Measurements from ENCODE around the gene HPN.
A peak's percentile ranks its signal among the peaks of the same experiment; 100 is the strongest.
"Not testable (repeated sequence)": the region's sequence is repeated elsewhere in the genome, so short reads cannot be mapped to it uniquely, and the experiment has no call there.

Gene HPN

GRCh38 chr19:35009424-35010415 is 31.8 kb upstream of the HPN start:
- DNase-seq: no peak

GRCh38 chr19:35011091-35011689 is 30.3 kb upstream of the HPN start:
- no peak for DNase-seq

DNA sequence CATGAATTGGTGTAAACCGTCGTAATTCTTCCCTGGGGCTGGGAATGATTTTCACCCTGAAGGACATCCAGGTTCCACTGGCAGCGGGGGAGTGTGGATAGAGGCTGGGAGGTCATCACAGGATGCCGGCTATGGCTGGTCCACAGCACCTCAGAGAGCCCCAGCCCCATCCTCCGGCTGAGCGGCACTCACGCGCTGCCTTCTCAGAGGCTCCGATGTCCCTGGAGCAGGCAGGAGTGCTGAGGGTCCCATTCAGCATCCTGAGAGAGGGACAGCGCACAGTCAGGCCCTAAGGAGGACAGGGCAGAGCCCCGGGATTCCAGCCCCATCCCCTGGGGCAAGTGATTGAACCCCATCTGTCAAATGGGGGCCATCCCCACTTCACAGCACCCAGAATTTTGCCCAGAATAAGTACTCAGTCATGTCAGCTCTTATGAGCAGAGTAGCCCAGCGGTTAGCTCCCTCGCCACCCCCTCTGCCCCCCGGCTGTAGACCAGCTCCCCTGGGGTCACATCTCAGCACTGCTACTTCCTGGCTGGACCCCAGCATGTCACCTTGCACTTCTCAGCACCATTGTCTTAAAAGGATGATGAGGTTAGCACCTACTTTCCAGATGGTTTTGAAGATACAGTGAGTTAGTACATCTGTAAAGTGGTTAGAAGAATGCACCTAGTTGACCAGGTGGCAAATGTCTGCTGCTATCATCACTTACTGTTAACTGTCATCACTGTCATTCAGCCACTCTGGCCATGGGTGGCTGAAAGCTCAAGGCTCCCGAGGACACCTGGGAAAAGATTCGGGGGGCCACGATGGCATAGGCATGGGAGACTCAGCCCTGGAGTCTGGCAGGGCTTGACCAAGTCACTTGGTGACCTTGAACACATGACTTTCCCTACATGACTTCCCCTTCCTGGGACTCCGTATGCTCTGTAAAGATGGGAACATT is 29.5 kb upstream of the HPN start:
- no peak for DNase-seq

DNA sequence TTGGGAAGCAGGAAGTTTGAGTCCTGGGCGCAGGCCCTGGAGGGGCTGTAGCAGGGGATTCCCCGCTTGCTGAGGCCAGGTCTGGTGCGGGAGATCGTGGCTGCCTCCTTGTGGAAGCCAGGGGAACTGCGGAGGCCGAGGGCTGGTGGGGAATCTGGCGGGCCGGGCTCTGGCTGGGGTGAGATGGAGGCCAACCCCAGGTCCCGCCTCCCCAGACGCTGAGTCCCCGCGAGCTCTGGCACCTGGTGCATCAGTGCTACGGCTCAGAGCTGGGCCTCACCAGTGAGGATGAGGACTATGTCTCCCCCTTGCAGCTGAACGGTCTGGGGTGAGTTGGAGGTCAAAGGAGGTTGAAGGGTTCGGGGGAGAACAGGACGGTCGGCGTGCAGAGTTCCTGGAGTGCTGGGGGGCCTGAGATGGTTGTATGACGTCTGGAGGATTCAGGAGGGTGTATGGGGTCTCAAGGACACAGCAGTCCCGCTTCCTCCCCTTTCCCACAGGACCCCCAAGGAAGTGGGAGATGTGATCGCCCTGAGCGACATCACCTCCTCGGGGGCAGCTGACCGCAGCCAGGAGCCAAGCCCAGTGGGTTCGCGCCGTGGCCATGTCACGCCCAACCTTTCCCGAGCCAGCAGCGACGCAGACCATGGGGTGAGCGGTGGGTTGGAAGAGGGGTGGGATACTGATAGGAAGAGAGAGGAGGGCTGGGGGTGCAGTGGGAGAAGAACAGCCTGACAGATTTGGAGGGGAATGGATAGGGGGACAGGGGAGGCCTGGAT is 28.3 kb upstream of the HPN start:
- DNase-seq: peak; percentile 73 to 87 (median 79)

GRCh38 chr19:35013820-35014754 is 27.4 kb upstream of the HPN start:
- DNase-seq: peak; percentile 48 to 87 (median 76)

DNA sequence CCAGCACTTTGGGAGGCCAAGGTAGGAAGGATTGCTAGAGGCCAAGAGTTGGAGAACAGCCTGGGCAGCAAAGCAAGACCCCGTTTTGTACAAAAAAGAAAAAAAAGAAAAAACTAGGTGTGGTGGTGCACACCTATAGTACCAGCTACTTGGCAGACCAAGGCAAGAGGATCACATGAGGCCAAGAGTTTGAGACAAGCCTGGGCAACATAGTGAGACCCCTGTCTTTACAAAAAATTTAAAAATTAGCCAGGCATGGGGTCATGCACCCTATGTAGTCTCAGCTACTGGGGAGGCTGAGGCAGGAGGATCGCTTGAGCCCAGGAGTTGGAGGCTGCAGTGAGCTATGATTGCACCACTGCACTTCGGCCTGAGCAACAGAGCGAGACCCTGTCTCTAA is 26.7 kb upstream of the HPN start:
- DNase-seq: not testable (repeated sequence)

DNA sequence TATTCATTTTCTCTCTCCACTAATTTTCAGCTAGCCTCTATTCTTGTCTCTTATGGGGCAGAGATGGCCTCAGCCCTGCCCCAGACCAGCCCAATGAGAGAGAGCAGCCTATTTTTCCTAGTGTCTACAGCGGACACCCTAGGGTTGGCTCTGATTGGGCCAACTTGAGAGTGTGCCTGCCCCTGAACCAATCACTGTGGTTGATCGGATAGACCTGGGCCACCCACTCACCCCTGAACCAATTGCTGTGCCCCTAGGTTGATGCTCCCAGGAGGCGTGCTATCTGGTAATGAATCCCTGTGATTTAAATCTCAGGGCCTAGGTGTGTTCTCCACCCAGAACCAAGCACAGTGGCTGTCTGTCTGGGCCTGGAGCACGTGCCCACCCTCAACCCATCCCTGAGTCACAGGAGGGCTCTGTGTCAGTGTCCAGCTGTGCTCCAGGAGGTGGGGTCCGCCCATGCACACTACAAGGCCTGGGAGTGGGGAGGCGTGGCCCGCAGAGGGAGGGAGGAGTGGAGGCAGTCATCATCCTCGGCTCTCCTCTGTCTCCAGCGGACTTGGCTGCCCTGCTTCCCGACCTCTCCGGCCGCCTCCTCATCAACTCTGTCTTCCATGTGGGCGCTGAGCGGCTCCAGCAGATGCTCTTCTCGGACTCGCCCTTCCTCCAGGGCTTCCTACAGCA is 26.1 kb upstream of the HPN start:
- DNase-seq: no peak

GRCh38 chr19:35015954-35016351 is 25.6 kb upstream of the HPN start:
- DNase-seq: no peak

GRCh38 chr19:35017507-35017906 is 24.0 kb upstream of the HPN start:
- no peak for DNase-seq

GRCh38 chr19:35018379-35018778 is 23.1 kb upstream of the HPN start:
- no peak for DNase-seq

GRCh38 chr19:35019144-35019543 is 22.4 kb upstream of the HPN start:
- no peak for DNase-seq

GRCh38 chr19:35021016-35021415 is 20.5 kb upstream of the HPN start:
- DNase-seq: no peak

- no peak for DNase-seq
Observed at GRCh38 chr19:35021596-35021995, 19.9 kb upstream of the HPN start.

DNA sequence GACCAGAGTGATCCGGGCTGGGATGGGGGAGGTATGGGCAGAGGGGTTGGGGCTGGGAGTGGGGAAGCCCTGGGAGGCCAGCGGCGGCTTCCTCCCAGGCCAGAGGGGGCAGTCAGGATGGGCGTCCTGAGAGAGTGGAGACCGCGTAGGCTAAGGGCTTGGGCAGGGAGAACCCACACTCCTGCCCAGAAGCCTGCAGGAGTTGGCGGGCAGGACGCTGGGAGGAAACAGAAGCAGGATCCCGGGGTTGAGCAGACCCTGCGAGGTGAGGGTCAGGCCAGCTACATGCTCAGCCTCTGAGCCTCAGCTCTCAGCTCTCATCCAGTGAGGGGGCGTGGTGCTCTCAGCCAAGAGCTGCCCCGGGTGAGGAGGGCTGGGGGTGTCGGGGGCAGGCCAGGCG is 19.1 kb upstream of the HPN start:
- DNase-seq: no peak

- DNase-seq: no peak
Observed at GRCh38 chr19:35023428-35023827, 18.1 kb upstream of the HPN start.

DNA sequence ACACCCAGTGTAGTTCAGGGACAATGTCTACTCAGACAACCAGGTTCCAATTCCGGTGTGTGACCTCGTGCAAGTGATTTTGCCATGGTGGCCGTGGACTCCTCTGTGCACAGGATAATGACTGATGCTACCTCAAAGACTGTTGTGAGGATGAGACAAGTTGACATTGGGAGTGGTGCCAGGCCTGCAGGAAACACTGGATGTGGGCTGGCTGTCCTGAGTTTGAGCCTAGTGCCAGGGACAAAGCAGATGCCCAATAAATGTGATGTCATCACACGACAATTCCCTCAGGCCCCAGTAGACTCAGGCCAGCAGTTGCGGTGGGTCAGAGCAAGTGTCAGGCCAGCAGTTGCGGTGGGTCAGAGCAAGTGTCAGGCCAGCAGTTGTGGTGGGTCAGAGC is 17.4 kb upstream of the HPN start:
- no peak for DNase-seq

DNA sequence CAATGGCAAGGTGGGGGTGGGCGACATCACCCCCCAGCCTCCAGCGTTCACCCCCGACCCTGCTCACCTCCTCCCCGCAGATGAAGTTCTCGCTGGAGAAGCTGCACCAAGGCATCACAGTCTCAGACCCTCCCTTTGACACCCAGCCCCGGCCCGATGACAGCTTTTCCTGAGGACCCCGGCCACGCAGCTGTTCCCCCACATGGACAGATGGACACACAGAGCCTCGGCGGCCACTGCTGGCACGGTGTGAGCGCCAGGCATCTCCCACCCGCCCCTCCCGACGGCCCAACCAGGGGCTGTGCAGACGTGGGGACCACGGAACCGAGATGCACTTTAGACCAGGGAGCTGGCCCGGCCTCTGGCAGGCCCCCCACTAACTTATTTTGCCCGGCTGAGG is 15.6 kb upstream of the HPN start:
- no peak for DNase-seq

DNA sequence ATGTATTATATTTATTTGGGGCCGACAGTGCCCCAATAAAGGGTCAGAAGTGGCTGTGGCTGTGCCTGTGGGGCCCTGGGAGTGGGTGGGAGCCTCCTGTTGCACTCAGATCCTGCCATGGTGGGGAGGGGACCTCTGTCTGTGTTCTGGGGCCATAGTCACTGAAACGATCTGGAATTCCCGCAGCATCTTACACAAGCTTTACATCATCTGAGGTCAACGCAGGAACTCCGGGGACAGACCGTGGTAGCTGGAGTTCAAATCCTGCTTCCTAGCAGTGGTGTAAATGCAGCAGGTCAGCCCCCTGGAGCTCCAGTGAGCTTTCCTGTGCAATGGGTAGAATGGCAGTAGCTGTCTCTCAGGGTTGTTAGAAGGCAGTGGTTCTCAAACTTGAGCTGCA is 15.1 kb upstream of the HPN start:
- no peak for DNase-seq

DNA sequence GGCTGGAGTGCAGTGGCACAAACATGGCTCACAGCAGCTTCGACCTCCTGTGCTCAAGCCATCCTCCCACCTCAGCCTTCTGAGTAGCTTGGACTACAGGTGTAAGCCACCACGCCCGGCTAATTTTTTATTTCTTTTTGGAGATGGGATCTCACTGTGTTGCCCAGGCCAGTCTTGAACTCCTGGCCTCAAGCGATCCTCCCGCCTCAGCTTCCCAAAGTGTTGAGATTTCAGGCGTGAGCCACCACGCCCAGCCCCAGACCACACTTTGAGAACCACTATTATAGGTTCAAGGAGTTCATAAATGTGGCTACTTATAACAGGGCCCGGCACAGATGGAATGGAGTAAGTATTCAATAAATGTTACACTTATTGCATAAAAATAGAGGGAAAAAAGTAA is 14.5 kb upstream of the HPN start:
- no peak for DNase-seq

GRCh38 chr19:35027851-35028599 is 13.5 kb upstream of the HPN start:
- no peak for DNase-seq
